Erythroblast (primary cell): ENCODE results near the gene TLNRD1.

Experiments
- GATA1 ChIP-seq: IDR thresholded peaks from 2 replicates; pipeline ENCODE4 v1.6.1; 2011; ENCODE audit warnings: low read depth, mild to moderate bottlenecking, control low read depth, low read length, moderate library complexity
- POLR2A ChIP-seq: IDR thresholded peaks from 2 replicates; pipeline ENCODE4 v1.6.1; 2011; ENCODE audit warnings: mild to moderate bottlenecking, low read length

- no peak for TF ChIP-seq POLR2A
- no peak for TF ChIP-seq GATA1
These were observed 12.7 kb downstream of the TLNRD1 start for GRCh38 chr15:81013396-81013929.
